GM23248 (cell line): ENCODE results near the gene DSE.

Experiments
- EZH2 ChIP-seq: fragments of 200-600 bp; sonication (generic); IDR thresholded peaks from 2 replicates; pipeline ENCODE4 v1.6.1; 2018; ENCODE audit warnings: antibody characterized with exemption, mild to moderate bottlenecking; ENCODE audit not compliant: insufficient read depth, poor library complexity, severe bottlenecking
- EZH2phosphoT487 ChIP-seq: fragments of 200-600 bp; sonication (generic); IDR thresholded peaks from 2 replicates; pipeline ENCODE4 v1.6.1; 2018; ENCODE audit warnings: antibody characterized with exemption, moderate library complexity, mild to moderate bottlenecking, low read depth; ENCODE audit not compliant: insufficient read depth

GRCh38 chr6:116446399-116446798 lies 75.7 kb downstream of the DSE start:
- TF ChIP-seq EZH2 (no peak), EZH2phosphoT487 (no peak)
